Progenitor cell of endocrine pancreas (in vitro differentiated cells): ENCODE measurements around the gene CDH1. TPM values are rescaled to one million over a fixed set of nuclear protein-coding genes. Genes with fewer than 3 reads are reported as not detected.
A peak's percentile ranks its signal among the peaks of the same experiment; 100 is the strongest.

ENCODE experiments used
- DNase-seq: peaks from one replicate; pipeline ENCODE4 v3.0.0; 2021; ENCODE audit warnings: low spot score; ENCODE audit not compliant: unreplicated experiment
- H3K27ac Mint-ChIP-seq: 2 replicates; pipeline ENCODE4 v1.8.0; 2021; ENCODE audit warnings: mild to moderate bottlenecking, moderate library complexity, mixed read lengths
- H3K27me3 Mint-ChIP-seq: 2 replicates; pipeline ENCODE4 v1.8.0; 2021; ENCODE audit warnings: mixed read lengths
- H3K36me3 Mint-ChIP-seq: 2 replicates; pipeline ENCODE4 v1.8.0; 2022; ENCODE audit warnings: mixed read lengths; ENCODE audit not compliant: insufficient read depth
- H3K4me1 Mint-ChIP-seq: 2 replicates; pipeline ENCODE4 v1.8.0; 2021; ENCODE audit warnings: low read depth, mixed read lengths
- H3K4me3 Mint-ChIP-seq: 2 replicates; pipeline ENCODE4 v1.8.0; 2021; ENCODE audit warnings: low read depth, mild to moderate bottlenecking, moderate library complexity, mixed read lengths
- H3K9me3 Mint-ChIP-seq: 2 replicates; pipeline ENCODE4 v1.8.0; 2021; ENCODE audit warnings: low read depth, mixed read lengths
- long read RNA-seq: library from polyadenylated mRNA; unstranded; transcript quantifications from one replicate; pipeline ENCODE4 v2.0.0, GENCODE V29; 2020
- total RNA-seq: library from RNA; stranded (reverse); gene quantifications from 2 replicates; pipeline ENCODE4 v1.2.1, GENCODE V29; 2021
- TF ChIP-seq, protein P1 (sequence below): fragments of 200-600 bp; sonication (generic); IDR thresholded peaks from one replicate; pipeline ENCODE4 v1.5.0; 2021; ENCODE audit warnings: antibody characterized with exemption, mild to moderate bottlenecking; ENCODE audit not compliant: unreplicated experiment

CDH1 gene
- total RNA-seq, result 545 and 586 TPM in 2 replicates
- long read RNA-seq, full-length matches to known transcripts, result 92 of 347 reads
- long read RNA-seq, partial matches to known transcripts, result 241 of 347 reads
- long read RNA-seq, other reads (novel, unspliced or antisense), result 14 of 347 reads

- H3K4me1 Mint-ChIP-seq, result peaks cover 42% of the 10 kb centered on the region
- TF ChIP-seq, protein P1, sequence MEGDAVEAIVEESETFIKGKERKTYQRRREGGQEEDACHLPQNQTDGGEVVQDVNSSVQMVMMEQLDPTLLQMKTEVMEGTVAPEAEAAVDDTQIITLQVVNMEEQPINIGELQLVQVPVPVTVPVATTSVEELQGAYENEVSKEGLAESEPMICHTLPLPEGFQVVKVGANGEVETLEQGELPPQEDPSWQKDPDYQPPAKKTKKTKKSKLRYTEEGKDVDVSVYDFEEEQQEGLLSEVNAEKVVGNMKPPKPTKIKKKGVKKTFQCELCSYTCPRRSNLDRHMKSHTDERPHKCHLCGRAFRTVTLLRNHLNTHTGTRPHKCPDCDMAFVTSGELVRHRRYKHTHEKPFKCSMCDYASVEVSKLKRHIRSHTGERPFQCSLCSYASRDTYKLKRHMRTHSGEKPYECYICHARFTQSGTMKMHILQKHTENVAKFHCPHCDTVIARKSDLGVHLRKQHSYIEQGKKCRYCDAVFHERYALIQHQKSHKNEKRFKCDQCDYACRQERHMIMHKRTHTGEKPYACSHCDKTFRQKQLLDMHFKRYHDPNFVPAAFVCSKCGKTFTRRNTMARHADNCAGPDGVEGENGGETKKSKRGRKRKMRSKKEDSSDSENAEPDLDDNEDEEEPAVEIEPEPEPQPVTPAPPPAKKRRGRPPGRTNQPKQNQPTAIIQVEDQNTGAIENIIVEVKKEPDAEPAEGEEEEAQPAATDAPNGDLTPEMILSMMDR, result no peak
- H3K9me3 Mint-ChIP-seq, result no peaks in the 10 kb centered on the region
- peaks cover 7% of the 10 kb centered on the region for H3K36me3 Mint-ChIP-seq
- peak; percentile 94 for DNase-seq
- peak within 1 kb of the TSS; percentile 99 for H3K4me3 Mint-ChIP-seq
- H3K27ac Mint-ChIP-seq, result peak within 1 kb of the TSS; percentile 99
- no peaks in the 10 kb centered on the region for H3K27me3 Mint-ChIP-seq
Observed at GRCh38 chr16:68737046-68737729, at the start of gene CDH1. TSS of gene CDH1 (plus strand) at chr16:68737292. CDS start at chr16:68737416, 124 bp downstream.

- Mint-ChIP-seq H3K4me3 (no peak overlapping the region), H3K9me3 (no peaks in the 10 kb centered on the region), H3K27ac (no peak overlapping the region), H3K36me3 (peaks cover 26% of the 10 kb centered on the region), H3K27me3 (no peaks in the 10 kb centered on the region), H3K4me1 (no peaks in the 10 kb centered on the region)
- no peak for DNase-seq
- TF ChIP-seq, protein P1, result no peak
Observed at GRCh38 chr16:68689921-68690320, 47.2 kb upstream of the CDH1 start.

GRCh38 chr16:68695575-68695974 lies 41.5 kb upstream of the CDH1 start:
- Mint-ChIP-seq H3K27me3 (no peaks in the 10 kb centered on the region), H3K27ac (no peak overlapping the region), H3K9me3 (no peaks in the 10 kb centered on the region), H3K4me3 (no peak overlapping the region), H3K36me3 (peaks cover 22% of the 10 kb centered on the region), H3K4me1 (no peaks in the 10 kb centered on the region)
- TF ChIP-seq, protein P1, result no peak
- DNase-seq, result no peak

DNA sequence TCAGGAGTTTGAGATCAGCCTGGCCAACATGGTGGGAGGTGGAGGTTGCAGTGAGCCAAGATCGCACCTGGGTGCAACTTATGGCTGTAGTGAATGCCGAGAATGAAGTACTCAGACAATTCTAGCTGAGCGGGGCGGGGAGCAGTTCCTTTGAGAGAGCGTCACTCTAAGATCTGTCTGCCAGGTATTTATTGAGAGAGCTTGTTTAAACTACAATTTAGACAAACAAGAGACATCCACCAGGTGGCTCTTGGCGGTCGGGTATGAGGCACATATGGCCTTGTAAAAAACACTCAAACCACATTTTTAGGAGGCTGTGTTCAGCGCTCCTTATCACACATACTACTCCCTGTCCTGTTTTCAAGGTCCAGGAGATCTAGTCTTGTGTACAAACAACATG lies 40.6 kb upstream of the CDH1 start:
- TF ChIP-seq, protein P1, result no peak
- no peak for DNase-seq
- H3K9me3 Mint-ChIP-seq, result no peaks in the 10 kb centered on the region
- H3K4me3 Mint-ChIP-seq, result no peak overlapping the region
- H3K27me3 Mint-ChIP-seq, result no peaks in the 10 kb centered on the region
- H3K4me1 Mint-ChIP-seq, result no peaks in the 10 kb centered on the region
- H3K27ac Mint-ChIP-seq, result peak overlapping the region; percentile 4
- H3K36me3 Mint-ChIP-seq, result peaks cover 22% of the 10 kb centered on the region

DNA sequence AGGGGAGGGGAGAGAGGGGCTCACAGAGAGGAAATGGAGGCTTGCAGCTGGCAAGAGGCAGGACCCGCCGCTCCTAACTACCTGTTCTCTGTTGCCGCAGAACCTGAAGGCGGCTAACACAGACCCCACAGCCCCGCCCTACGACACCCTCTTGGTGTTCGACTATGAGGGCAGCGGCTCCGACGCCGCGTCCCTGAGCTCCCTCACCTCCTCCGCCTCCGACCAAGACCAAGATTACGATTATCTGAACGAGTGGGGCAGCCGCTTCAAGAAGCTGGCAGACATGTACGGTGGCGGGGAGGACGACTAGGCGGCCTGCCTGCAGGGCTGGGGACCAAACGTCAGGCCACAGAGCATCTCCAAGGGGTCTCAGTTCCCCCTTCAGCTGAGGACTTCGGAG lies 39.0 kb upstream of the CDH1 start:
- Mint-ChIP-seq H3K9me3 (no peaks in the 10 kb centered on the region), H3K27ac (no peak overlapping the region), H3K4me1 (no peaks in the 10 kb centered on the region), H3K36me3 (peaks cover 16% of the 10 kb centered on the region), H3K4me3 (no peak overlapping the region), H3K27me3 (no peaks in the 10 kb centered on the region)
- DNase-seq, result no peak
- TF ChIP-seq, protein P1, result no peak
